MG63 (cell line): ENCODE results near the gene ETV5. TPM values are rescaled to one million over a fixed set of nuclear protein-coding genes. Genes with fewer than 3 reads are reported as not detected.
A peak's percentile ranks its signal among the peaks of the same experiment; 100 is the strongest.
"Not testable (repeated sequence)": the region's sequence is repeated elsewhere in the genome, so short reads cannot be mapped to it uniquely, and the experiment has no call there.

ENCODE experiments used
- DNase-seq: peaks from one replicate; pipeline ENCODE4 v3.0.0-alpha.2; 2020
- H3K27me3 ChIP-seq: fragments of 250-450 bp; sonication (Bioruptor Pico); 2 replicates; pipeline ENCODE4 v1.5.1; 2020; ENCODE audit warnings: mild to moderate bottlenecking, moderate library complexity
- H3K36me3 ChIP-seq: fragments of 250-450 bp; sonication (Bioruptor Pico); 2 replicates; pipeline ENCODE4 v1.5.1; 2020; ENCODE audit warnings: mild to moderate bottlenecking, moderate library complexity
- H3K4me3 ChIP-seq: fragments of 250-450 bp; sonication (Bioruptor Pico); 2 replicates; pipeline ENCODE4 v1.5.1; 2020; ENCODE audit warnings: mild to moderate bottlenecking, moderate library complexity
- H3K9me3 ChIP-seq: fragments of 250-450 bp; sonication (Bioruptor Pico); 2 replicates; pipeline ENCODE4 v1.5.1; 2020; ENCODE audit warnings: mild to moderate bottlenecking, moderate library complexity
- total RNA-seq: library from RNA; depleted of rRNA; stranded (reverse); fragments of >200 nt; shearing (Covaris generic); gene quantifications from 2 replicates; pipeline ENCODE4 v1.2.3, GENCODE V29; 2014; ENCODE audit warnings: low replicate concordance

Gene ETV5
- total RNA-seq, 1 experiment from 2014 or later, result 36.4 TPM

DNA sequence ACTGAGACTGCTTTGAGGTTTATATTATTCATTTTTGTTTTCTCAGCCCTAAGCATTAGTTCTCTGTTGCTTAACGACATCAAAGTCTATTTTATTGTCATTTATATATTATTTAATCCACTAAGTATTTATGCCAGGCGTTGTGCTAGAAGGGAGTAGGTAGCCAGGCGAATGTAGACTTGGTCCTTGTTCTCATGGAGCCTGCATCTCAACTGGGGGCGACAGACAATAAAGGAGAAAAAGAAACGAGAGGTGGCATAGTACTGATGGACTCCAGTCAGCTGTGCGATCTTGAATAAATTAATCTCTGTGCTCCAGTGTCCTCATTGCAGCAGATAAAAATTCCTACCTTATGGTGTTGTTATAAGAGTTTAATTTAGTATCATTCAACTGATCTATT, 49.7 kb downstream of the ETV5 start:
- Histone ChIP-seq H3K9me3 (no peaks in the 10 kb centered on the region), H3K27me3 (no peaks in the 10 kb centered on the region), H3K36me3 (peaks cover 82% of the 10 kb centered on the region), H3K4me3 (no peak overlapping the region)
- no peak for DNase-seq

DNA sequence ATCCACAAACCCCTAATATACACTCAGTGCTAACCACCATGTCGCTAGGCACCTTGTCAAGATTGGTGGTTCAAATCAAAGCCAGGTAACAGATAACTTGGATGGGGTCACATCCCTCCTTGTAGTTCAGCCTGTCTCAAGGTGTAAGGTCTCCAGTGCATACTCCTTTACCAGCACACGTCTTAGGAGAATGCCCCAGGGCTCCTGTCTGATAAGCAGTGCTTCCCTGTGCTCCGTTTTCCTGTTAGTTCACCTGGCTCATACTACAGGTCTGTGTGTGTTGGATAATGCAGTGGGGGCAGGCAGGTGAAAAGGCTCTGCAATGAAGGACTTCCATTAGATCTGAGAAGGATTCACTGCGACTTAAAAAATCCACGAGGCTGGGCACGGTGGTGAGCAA, 50.7 kb downstream of the ETV5 start:
- Histone ChIP-seq H3K9me3 (no peaks in the 10 kb centered on the region), H3K4me3 (no peak overlapping the region), H3K27me3 (no peaks in the 10 kb centered on the region), H3K36me3 (peaks cover 79% of the 10 kb centered on the region)
- no peak for DNase-seq

DNA sequence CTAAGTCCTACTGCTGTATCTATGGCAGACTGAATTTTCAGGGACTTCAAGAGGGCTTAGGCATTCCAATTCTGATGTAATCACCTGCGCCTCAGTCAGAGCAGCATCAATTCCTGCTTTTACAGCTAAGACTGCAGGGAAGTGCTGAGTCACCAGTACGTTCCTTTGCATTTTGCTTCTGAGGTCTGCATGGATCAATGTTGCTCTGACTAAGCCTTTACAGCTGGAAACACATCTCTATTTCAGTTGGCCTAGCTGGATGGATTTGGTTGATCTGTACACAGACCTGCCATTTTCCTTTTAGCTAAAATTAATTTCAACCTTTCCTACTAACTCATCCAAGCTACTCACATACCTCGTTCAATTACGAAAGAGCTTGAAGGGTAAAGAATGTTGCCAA, 51.3 kb downstream of the ETV5 start:
- no peak overlapping the region for H3K4me3 ChIP-seq
- H3K9me3 ChIP-seq, result no peaks in the 10 kb centered on the region
- peaks cover 79% of the 10 kb centered on the region for H3K36me3 ChIP-seq
- DNase-seq, result peak; percentile 67
- H3K27me3 ChIP-seq, result no peaks in the 10 kb centered on the region

DNA sequence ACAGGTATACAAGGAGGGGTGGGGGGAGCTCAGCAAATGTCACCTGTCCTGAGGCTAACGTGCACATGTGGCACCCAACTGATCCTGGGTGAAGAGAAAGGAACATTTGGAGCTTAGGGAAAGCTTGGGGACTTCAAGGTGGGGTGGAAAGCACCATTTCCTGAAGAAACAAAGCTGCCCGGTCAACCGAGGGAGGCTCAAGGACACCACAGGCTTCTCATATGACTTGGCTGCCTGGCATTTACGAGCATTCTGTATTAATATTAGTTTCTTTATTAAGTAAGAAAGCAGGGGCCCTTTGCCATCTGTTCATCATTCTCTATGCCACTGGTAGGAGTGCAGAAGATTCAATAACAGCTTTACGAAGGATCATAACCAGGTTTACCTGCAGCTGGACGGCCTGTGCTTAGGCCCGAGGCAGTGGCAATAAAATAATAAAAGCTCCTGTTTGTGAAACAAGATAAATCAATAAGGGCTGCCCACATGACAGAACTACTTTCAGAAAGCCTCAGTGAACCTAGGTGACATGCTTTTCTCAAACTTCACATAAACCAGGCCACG, 54.0 kb downstream of the ETV5 start:
- Histone ChIP-seq H3K36me3 (peaks cover 81% of the 10 kb centered on the region), H3K9me3 (no peaks in the 10 kb centered on the region), H3K27me3 (no peaks in the 10 kb centered on the region), H3K4me3 (no peak overlapping the region)
- DNase-seq, result no peak

DNA sequence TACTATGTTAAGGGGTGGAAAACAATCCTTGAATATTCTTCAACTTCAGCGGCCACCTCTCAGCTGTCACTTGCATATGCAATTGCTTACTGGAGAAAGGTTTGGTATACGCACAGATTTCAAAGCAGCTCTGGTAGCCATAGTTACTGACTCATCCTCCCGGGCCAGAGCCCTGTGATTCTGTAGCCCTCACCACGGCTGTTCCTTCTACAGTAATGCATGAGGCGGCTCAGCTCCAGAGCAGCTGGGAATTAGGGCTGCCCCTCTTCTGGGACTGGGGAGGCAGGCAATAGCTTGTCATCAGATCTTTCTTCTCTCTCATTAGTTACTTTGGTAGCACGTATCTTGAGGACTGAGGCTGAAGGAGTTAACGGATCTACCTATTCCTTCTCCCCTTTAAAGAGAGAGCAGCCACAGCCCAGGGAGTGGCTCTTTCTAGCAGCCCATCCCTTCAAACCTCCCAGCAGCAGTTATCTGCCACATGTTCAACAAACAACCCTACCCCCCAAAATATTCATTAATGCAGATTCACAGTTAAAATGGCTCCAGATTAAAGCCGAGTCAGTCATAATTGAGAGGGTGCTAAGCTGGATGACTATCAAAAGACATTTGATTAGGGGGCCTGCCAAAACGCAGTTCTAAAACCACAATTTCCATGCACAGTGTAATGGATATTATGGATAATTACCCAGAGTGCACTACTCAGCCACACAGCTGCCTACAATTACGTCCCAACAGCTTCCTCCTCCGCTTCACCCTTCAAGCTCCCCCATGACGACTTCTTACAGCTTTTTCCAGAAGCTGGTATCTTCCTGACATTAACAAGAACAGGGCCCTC, 54.7 kb downstream of the ETV5 start:
- no peaks in the 10 kb centered on the region for H3K27me3 ChIP-seq
- no peak overlapping the region for H3K4me3 ChIP-seq
- H3K9me3 ChIP-seq, result no peaks in the 10 kb centered on the region
- no peak for DNase-seq
- peaks cover 81% of the 10 kb centered on the region for H3K36me3 ChIP-seq

- Histone ChIP-seq H3K36me3 (peaks cover 85% of the 10 kb centered on the region), H3K4me3 (no peak overlapping the region), H3K27me3 (no peaks in the 10 kb centered on the region), H3K9me3 (no peaks in the 10 kb centered on the region)
- no peak for DNase-seq
Measured at GRCh38 chr3:186052096-186052840, 56.6 kb downstream of the ETV5 start.

DNA sequence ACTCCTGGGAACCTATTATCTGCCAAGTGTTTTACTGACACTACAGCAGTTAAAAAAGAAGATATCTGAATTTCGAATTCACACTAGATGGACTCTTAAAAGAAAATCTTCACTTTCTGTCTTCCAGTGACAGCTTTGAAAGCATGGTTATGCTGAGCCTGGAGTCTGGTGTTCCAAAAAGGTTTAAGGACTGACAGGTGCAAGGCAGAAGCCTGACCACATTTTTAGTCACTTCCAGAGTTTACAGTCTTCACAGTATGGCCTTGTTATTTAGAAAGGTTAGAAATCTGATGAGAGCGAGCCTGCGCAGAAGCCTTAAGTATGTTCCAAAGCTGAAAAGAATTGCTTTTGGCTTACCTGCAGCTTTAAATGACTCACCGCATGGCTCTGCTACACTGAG, 59.9 kb downstream of the ETV5 start:
- H3K4me3 ChIP-seq, result no peak overlapping the region
- H3K27me3 ChIP-seq, result no peaks in the 10 kb centered on the region
- H3K9me3 ChIP-seq, result no peaks in the 10 kb centered on the region
- DNase-seq, result no peak
- H3K36me3 ChIP-seq, result peaks cover 69% of the 10 kb centered on the region

DNA sequence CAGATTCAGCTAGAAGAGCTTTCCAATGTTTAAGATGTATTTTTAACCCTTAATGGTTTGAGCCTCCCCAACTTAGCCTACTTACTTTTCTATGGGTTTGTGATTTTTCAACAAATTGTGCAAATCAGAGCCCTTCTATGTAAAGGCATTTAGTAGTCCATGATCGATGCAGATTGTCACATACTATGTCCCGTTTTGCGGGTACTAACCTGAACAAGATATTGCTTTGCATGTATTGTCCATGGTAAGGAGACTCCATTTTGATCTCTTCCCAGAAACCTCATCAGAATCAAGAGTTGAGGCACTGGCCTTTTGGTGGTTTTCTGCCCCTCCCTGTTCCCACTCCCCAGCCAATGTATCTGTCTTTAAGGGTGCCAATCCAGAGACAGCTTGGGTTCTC, 60.8 kb downstream of the ETV5 start:
- Histone ChIP-seq H3K4me3 (no peak overlapping the region), H3K9me3 (no peaks in the 10 kb centered on the region), H3K36me3 (peaks cover 66% of the 10 kb centered on the region), H3K27me3 (no peaks in the 10 kb centered on the region)
- no peak for DNase-seq

- no peak overlapping the region for H3K4me3 ChIP-seq
- peaks cover 56% of the 10 kb centered on the region for H3K36me3 ChIP-seq
Measured at GRCh38 chr3:186046838-186047237, 62.1 kb downstream of the ETV5 start.

GRCh38 chr3:186044968-186045367, 63.9 kb downstream of the ETV5 start:
- no peak overlapping the region for H3K4me3 ChIP-seq
- H3K9me3 ChIP-seq, result no peaks in the 10 kb centered on the region
- H3K36me3 ChIP-seq, result peaks cover 37% of the 10 kb centered on the region
- H3K27me3 ChIP-seq, result no peaks in the 10 kb centered on the region
- no peak for DNase-seq

More at GRCh38 chr3:186046838-186047237, 62.1 kb downstream of the ETV5 start:
- DNase-seq, result no peak
- Histone ChIP-seq H3K27me3 (no peaks in the 10 kb centered on the region), H3K9me3 (no peaks in the 10 kb centered on the region)

GRCh38 chr3:186044427-186044826, 64.5 kb downstream of the ETV5 start:
- no peak for DNase-seq
- Histone ChIP-seq H3K4me3 (no peak overlapping the region), H3K36me3 (peaks cover 32% of the 10 kb centered on the region), H3K9me3 (no peaks in the 10 kb centered on the region), H3K27me3 (no peaks in the 10 kb centered on the region)

GRCh38 chr3:186042521-186043202, 66.2 kb downstream of the ETV5 start:
- Histone ChIP-seq H3K27me3 (no peaks in the 10 kb centered on the region), H3K9me3 (no peaks in the 10 kb centered on the region; the same call in 1 of the 2 replicates), H3K36me3 (peaks cover 14% of the 10 kb centered on the region), H3K4me3 (no peak overlapping the region)
- no peak for DNase-seq

GRCh38 chr3:186042036-186042435, 66.9 kb downstream of the ETV5 start:
- Histone ChIP-seq H3K27me3 (no peaks in the 10 kb centered on the region), H3K9me3 (no peaks in the 10 kb centered on the region; the same call in 1 of the 2 replicates), H3K4me3 (no peak overlapping the region), H3K36me3 (peaks cover 8% of the 10 kb centered on the region)
- DNase-seq, result no peak

GRCh38 chr3:186038360-186038759, 70.5 kb downstream of the ETV5 start:
- no peak for DNase-seq
- no peaks in the 10 kb centered on the region for H3K36me3 ChIP-seq
- no peaks in the 10 kb centered on the region; the same call in 1 of the 2 replicates for H3K9me3 ChIP-seq
- no peaks in the 10 kb centered on the region for H3K27me3 ChIP-seq
- no peak overlapping the region for H3K4me3 ChIP-seq

DNA sequence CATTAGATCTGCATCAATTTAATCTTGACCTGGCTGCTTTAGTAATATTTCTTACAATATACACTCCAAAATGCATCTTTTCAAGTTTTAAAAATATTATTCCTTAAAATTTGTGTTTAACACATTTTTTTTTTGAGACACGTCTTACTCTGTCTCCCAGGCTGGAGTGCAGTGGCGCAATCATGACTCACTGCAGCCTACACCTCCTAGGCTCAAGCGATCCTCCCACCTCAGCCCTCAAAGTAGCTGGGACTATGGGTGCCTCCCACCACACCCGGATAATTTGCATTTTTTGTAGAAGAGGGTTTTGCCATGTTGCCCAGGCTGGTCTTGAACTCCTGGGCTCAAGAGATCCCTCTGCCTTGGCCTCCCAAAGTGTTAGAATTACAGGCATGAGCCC, 73.6 kb downstream of the ETV5 start:
- Histone ChIP-seq H3K9me3 (no peaks in the 10 kb centered on the region; the same call in 1 of the 2 replicates), H3K36me3 (no peaks in the 10 kb centered on the region), H3K4me3 (no peak overlapping the region), H3K27me3 (no peaks in the 10 kb centered on the region)
- DNase-seq, result no peak

DNA sequence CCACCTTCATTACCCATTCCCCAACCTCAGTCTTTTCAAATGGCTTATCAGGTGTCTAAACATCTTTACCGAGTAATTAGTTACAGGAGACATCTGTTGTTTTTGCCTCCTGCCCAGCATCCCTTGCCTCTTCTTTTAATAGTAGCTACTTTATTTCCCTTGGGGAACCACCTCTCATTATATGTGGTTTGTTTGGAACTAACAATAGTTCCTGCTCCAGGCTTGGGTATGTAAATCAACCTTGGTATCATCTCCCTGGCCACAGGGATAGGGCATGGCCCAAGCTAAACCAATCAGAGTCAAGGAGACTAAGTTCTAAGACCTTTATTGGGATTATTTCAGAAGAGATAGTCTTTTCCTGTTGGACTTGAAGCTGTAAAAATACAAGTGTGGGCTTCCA, 76.6 kb downstream of the ETV5 start:
- Histone ChIP-seq H3K9me3 (no peaks in the 10 kb centered on the region), H3K36me3 (no peaks in the 10 kb centered on the region), H3K4me3 (no peak overlapping the region), H3K27me3 (no peaks in the 10 kb centered on the region)
- no peak for DNase-seq

DNA sequence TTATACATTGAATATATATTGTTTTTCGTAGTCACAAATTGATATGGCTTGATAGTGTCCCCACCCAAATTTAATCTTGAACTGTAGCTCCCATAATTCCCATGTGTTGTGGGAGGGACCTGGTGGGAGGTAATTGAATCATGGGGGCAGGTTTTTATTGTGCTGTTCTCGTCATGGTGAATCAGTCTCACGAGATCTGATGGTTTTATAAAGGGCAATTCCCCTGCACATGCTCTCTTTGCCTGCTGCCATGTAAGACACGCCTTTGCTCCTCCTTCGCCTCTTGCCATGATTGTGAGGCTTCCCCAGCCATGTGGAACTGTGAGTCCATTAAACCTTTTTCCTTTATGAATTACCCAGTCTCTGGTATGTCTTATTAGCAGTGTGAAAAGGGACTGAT, 82.9 kb downstream of the ETV5 start:
- H3K9me3 ChIP-seq, H3K4me3 ChIP-seq, H3K27me3 ChIP-seq, H3K36me3 ChIP-seq, DNase-seq: not testable (repeated sequence)
